ENCODE data around the gene TCF4.

Gene TCF4

GRCh38 chr18:55316486-55317184 is 271.4 kb downstream of the TCF4 start:
- FAIRE-seq, result no peak

DNA sequence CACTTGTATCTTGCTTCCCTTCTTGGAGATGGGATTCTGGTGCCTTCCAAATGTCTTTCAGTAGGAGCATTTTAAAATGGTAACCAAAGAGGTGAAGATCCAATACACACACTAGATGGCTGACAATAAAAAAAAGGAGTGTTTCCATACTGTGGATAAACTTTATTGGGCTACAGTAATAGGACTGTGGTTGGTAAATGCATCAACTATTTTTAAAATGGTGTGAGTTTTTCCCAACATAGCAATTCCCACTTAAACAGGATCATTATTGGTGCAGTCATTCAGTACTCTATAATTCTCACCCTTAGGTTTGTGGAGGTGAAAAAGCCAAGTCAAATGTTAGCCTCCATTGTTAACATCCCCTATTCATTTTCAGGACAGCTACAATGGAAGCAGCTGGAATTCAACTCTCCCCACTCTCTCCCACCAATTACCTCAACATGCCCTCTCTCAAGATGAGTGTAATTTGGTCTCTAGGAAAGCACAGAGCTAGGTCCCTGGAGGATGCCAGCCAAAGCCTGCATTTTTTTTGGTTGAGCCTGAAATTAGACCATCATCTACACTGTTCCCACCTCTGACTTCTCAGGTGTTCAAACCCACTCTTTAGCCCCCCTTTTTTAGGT is 273.3 kb downstream of the TCF4 start:
- FAIRE-seq, result no peak

- no peak for FAIRE-seq
Measured at GRCh38 chr18:55314031-55314430, 274.0 kb downstream of the TCF4 start.

- FAIRE-seq, result no peak
Measured at GRCh38 chr18:55310863-55311262, 277.1 kb downstream of the TCF4 start.

- no peak for FAIRE-seq
Measured at GRCh38 chr18:55310044-55310676, 277.8 kb downstream of the TCF4 start.

GRCh38 chr18:55309249-55309648 is 278.7 kb downstream of the TCF4 start:
- FAIRE-seq, result no peak

GRCh38 chr18:55307505-55307904 is 280.5 kb downstream of the TCF4 start:
- no peak for FAIRE-seq

DNA sequence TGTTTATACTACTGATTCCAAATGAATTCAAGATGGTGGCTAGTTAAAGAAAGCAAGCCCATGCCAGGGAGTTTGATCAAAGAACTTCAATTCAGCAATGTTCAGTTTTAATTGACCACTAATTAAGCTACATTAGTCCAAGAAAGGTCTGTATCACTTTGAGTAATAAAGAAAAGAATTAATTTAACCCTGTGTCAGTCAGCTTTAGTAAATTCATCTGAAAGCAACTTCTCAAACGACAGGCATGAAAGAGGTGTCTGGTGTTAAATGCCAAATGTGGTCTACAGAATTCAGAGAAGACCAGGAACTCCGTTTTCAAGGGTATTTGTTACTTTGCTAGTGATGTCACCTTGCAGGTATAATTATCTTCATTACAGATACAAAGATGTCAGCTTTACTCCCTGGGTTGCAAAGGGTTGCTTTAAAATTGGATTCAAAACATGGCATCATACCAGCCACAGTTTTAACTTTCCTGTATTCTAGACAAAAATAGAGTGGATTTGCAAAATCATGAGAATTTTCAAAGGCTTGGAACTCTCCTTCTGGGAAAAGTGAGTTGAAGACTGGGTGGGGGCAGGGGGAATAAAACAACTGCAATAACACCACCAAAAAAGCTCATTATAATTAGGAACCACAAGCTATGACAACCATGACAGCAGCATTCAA is 281.5 kb downstream of the TCF4 start:
- FAIRE-seq, result no peak

DNA sequence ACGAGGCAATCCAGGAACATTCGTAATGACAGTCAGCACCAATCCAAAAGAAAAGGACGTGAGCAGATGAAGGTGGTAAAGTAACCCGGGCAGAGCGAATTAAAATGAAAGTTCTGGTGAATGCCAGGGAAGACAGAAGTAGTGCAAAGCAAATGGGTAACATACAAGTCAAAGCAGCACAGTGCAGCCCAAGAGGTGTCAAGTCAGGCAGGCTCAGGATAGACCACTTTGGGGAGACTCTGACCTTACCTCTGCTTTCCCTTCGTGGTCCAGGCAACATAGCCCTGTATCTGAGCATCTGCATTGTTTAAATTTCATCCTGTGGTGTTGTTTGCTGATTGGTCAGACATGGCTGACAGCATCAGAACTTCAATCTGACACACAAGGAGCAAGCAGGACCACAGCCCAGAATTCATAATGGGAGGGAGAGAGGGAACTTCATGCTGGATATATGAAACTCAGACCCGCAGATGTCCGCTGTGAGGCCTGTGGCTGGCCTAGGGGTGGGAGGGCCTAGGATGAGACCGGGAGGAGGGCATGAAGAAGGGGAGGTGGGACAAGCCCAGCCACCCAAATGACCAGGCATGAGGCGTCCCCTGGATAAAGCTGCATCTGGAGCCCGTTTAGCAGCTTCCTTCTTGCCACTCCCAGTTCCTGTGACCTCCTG is 285.7 kb downstream of the TCF4 start:
- FAIRE-seq, result no peak

DNA sequence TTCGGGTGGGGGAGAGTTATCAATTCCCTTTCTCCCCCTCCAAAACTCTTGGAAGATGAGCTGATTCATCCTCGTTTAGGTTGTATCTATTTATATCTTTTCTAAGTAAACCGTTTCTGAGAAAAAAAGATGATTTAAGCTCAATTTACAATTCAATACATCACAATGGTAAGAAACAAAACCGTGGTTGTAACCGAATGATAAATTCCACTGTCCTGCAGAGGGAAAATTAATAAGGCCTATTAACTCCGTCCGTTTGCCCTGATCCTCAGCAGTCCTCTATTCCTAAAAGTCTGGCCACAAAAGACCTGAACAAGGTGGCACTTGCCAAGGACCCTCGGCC is 286.2 kb downstream of the TCF4 start:
- no peak for FAIRE-seq

DNA sequence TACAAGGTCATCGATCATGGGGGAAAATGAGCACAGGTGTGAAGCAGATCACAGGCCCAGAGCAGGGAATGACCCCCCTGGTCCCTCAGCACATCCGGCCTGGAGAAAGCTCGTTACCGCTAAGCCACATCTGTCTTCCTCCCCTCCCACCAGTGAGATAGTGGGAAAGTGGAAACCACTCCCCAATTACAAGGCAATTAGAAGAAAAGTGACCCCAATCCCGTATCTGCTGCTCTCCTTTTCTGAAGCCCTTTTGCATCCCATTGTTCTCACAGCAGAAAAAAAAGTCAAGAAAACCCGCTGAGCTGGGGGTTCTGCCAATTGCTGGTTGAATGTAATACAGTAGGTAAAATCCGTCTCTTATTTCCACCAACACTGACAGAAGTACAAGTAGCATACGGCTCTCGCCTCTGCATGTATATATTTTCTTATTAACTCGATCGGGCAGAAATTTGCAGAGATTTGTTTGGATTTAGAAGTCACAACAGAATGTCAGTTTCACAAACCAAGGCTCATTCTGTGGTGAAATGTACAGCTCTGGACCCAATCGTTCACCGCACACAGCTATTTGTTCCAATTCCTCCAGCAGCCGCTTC is 287.0 kb downstream of the TCF4 start:
- FAIRE-seq, result no peak

GRCh38 chr18:55300421-55300935 is 287.5 kb downstream of the TCF4 start:
- FAIRE-seq, result no peak

GRCh38 chr18:55296778-55297177 is 291.2 kb downstream of the TCF4 start:
- no peak for FAIRE-seq

DNA sequence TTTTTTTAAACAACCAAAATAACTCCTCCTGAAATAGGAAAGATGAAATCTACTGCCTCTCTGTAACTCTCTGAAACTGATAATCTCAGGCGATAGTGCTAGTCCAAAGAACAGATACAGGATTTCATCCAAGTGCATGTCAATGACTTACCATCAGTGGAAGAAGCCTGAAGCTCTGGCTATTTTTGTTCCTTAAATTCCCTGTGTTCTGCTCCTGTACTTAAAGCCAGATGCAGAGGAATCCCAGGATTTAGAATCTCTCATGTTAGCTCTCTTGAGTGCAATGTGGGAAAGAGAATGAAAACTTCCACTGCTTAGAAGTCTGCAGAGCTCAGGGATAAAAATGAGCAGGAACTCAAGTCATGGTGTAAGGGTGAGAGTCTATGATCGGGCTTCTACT is 291.9 kb downstream of the TCF4 start:
- no peak for FAIRE-seq

DNA sequence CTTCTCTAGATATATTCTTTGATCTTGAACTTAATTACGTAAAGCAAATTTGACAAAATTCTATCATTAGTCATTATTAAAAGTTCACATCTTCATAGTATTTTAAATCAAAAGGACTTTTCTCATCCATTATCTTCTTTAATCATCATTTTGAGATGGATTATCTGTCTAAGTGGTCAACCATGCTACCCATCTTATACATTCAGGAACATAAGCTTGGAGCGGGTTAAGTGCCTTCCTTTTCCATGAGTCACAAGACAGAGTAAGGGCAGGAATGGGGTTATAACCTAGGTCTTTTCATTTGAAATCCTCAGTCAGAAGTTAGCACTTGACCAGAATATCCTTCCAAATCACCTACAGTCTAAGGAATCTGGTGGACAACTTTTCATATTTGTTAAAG is 297.1 kb downstream of the TCF4 start:
- no peak for FAIRE-seq

GRCh38 chr18:55289775-55290174 is 298.2 kb downstream of the TCF4 start:
- no peak for FAIRE-seq

GRCh38 chr18:55289048-55289447 is 298.9 kb downstream of the TCF4 start:
- FAIRE-seq, result no peak

- no peak for FAIRE-seq
Measured at GRCh38 chr18:55287935-55288868, 299.8 kb downstream of the TCF4 start.

GRCh38 chr18:55287149-55287806 is 300.7 kb downstream of the TCF4 start:
- no peak for FAIRE-seq

- no peak for FAIRE-seq
Measured at GRCh38 chr18:55286257-55286825, 301.7 kb downstream of the TCF4 start.

GRCh38 chr18:55284614-55285013 is 303.4 kb downstream of the TCF4 start:
- FAIRE-seq, result no peak

All from G401.6 (cell line).